ENCODE results near the gene MLN.

The MLN gene

DNA sequence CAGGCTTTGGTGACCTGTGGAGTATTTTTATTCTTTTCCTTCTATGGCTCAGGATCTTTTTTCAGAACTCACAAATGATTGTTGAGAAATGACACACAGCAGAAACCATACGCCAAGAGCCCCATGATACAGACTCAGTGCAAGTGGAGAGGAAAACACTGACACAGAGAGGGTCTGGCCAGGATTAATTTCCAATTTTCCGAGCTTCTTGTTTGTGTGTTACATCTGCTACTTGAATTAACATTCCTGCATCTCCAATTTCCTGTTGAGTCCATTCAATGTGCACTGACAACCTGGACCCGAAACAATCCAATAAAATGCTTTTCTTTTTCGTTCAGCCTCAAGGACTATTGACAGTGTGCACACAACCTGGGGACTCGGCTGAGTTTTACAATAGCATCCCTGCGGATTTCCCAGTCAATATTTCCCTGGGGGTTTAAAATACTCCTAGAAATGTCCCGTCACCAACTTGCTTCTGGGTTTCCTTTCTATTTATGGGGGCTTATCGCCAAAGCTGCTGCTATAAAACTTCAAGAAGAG lies 4.9 kb upstream of the MLN start:
- no peaks in the 10 kb centered on the region for H3K36me3 ChIP-seq (ENCODE audit: insufficient read depth, low read length)
- no peak overlapping the region for H3K27ac ChIP-seq (ENCODE audit: low read depth, low read length)
- H3K9me3 ChIP-seq (ENCODE audit: low read length): no peaks in the 10 kb centered on the region
- no peaks in the 10 kb centered on the region for H3K4me1 ChIP-seq (ENCODE audit: insufficient read depth, low read length)
- H3K4me3 ChIP-seq (ENCODE audit: low read depth in 1 of 2, low read length in 2 of 2): no peak overlapping the region
- no peak overlapping the region for H3K9ac ChIP-seq (ENCODE audit: low read length)
- peaks cover 8 to 19% of the 10 kb centered on the region in 2 donors for H3K27me3 ChIP-seq (ENCODE audit: control insufficient read depth in 1 of 2, insufficient read depth in 2 of 2, low read length in 2 of 2)

DNA sequence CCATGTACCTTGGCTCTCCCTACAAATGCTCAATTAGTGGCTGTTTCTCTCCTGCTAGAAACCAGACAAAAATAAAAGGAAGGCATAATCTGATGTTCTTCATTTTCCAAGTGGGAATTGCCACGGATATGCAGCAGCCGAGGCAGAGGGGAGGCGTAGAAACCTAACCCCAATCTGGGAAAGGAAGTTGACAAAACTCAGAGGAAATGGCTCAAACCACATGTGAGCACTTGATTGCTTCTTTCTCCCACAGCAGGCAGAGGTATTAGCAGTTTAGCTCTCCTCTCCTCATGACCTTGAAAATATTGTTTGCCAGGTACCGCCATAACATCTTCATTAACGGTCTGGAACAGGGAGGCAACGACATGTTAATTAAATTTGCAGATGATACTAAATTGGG lies 3.8 kb upstream of the MLN start:
- peaks cover 8 to 15% of the 10 kb centered on the region in 2 donors for H3K27me3 ChIP-seq (ENCODE audit: control insufficient read depth in 1 of 2, insufficient read depth in 2 of 2, low read length in 2 of 2)
- no peaks in the 10 kb centered on the region for H3K9me3 ChIP-seq (ENCODE audit: low read length)
- H3K9ac ChIP-seq (ENCODE audit: low read length): no peak overlapping the region
- H3K4me3 ChIP-seq (ENCODE audit: low read depth in 1 of 2, low read length in 2 of 2): no peak overlapping the region
- H3K4me1 ChIP-seq (ENCODE audit: insufficient read depth, low read length): no peaks in the 10 kb centered on the region
- H3K36me3 ChIP-seq (ENCODE audit: insufficient read depth, low read length): no peaks in the 10 kb centered on the region
- H3K27ac ChIP-seq (ENCODE audit: low read depth, low read length): no peak overlapping the region

GRCh38 chr6:33806841-33807240 lies 3.0 kb upstream of the MLN start:
- Histone ChIP-seq H3K36me3 (ENCODE audit: insufficient read depth, low read length) (no peaks in the 10 kb centered on the region), H3K4me3 (ENCODE audit: low read depth in 1 of 2, low read length in 2 of 2) (no peak overlapping the region), H3K27me3 (ENCODE audit: control insufficient read depth in 1 of 2, insufficient read depth in 2 of 2, low read length in 2 of 2) (peaks cover 8 to 12% of the 10 kb centered on the region in 2 donors), H3K9me3 (ENCODE audit: low read length) (no peaks in the 10 kb centered on the region), H3K4me1 (ENCODE audit: insufficient read depth, low read length) (no peaks in the 10 kb centered on the region), H3K27ac (ENCODE audit: low read depth, low read length) (no peak overlapping the region), H3K9ac (ENCODE audit: low read length) (no peak overlapping the region)

GRCh38 chr6:33802186-33802958 lies 1.4 kb downstream of the MLN start:
- no peak overlapping the region for H3K9ac ChIP-seq (ENCODE audit: low read length)
- no peak overlapping the region for H3K4me3 ChIP-seq (ENCODE audit: low read depth in 1 of 2, low read length in 2 of 2)
- no peaks in the 10 kb centered on the region for H3K36me3 ChIP-seq (ENCODE audit: insufficient read depth, low read length)
- H3K4me1 ChIP-seq (ENCODE audit: insufficient read depth, low read length): no peaks in the 10 kb centered on the region
- H3K9me3 ChIP-seq (ENCODE audit: low read length): no peaks in the 10 kb centered on the region
- peaks cover 0 to 13% of the 10 kb centered on the region in 2 donors for H3K27me3 ChIP-seq (ENCODE audit: control insufficient read depth in 1 of 2, insufficient read depth in 2 of 2, low read length in 2 of 2)
- no peak overlapping the region for H3K27ac ChIP-seq (ENCODE audit: low read depth, low read length)

DNA sequence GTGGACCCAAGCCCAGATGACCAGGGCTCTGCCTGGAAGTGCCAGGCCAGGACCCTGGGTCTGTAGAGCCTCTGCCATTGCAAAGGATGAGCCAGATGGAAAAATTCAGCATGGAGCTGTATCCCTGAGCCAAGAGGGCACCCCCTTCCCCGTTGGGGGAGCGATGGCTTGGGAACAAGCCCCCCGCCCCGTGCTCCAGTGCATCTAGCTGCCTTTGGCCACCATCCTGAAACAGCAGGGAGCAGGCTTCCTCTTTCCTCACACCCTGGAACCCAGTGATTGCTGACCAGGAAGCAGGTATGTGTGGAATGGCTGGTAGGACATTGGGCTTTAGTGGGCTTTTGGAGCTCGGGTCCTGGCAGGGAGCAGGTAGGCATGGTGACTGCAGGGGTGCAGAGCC lies 2.2 kb downstream of the MLN start:
- no peaks in the 10 kb centered on the region for H3K4me1 ChIP-seq (ENCODE audit: insufficient read depth, low read length)

DNA sequence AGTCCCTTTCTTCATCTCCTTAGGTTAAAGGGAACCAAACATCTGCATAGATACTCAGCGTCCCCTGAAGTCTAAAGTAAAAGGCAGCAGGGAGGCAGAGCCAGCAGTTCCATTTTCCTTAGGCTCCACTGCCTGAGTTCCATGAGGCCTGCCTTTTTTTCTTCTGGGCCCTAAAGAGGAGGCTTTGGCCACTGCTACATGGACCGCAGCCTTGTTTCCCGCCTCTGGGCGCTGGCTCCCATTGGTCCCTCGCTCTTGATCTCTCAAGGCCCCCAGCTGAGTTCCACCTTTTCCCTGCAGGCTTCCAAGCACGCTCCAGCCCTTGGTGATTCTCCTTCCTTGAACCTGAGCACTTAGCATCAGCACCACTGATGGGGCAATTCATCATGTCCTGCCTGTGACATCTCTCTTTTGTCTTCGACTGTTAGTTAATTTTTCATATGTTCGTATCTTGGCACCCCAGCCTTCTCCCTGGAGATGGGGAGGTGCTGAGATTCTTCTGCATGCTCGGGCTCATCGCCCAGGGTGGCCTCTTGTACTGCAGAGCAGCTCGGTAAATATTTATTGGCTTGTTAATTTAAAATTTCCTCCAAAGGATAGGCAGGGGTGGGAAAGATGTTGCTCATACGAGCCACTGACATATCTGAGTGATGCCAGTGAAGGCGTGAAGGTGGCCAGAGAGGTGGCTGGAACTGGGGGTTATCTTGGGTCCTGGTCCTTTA lies 3.4 kb downstream of the MLN start:
- Histone ChIP-seq H3K4me1 (ENCODE audit: insufficient read depth, low read length) (no peaks in the 10 kb centered on the region), H3K9me3 (ENCODE audit: low read length) (no peaks in the 10 kb centered on the region), H3K27me3 (ENCODE audit: control insufficient read depth in 1 of 2, insufficient read depth in 2 of 2, low read length in 2 of 2) (peaks cover 0 to 25% of the 10 kb centered on the region in 2 donors), H3K9ac (ENCODE audit: low read length) (no peak overlapping the region), H3K27ac (ENCODE audit: low read depth, low read length) (no peak overlapping the region), H3K4me3 (ENCODE audit: low read depth in 1 of 2, low read length in 2 of 2) (no peak overlapping the region), H3K36me3 (ENCODE audit: insufficient read depth, low read length) (no peaks in the 10 kb centered on the region)

More for the DNA sequence above, 2.2 kb downstream of the MLN start:
- H3K36me3 ChIP-seq (ENCODE audit: insufficient read depth, low read length): no peaks in the 10 kb centered on the region
- H3K4me3 ChIP-seq (ENCODE audit: low read depth in 1 of 2, low read length in 2 of 2): no peak overlapping the region
- H3K27me3 ChIP-seq (ENCODE audit: control insufficient read depth in 1 of 2, insufficient read depth in 2 of 2, low read length in 2 of 2): peaks cover 0 to 19% of the 10 kb centered on the region in 2 donors
- no peak overlapping the region for H3K9ac ChIP-seq (ENCODE audit: low read length)
- no peaks in the 10 kb centered on the region for H3K9me3 ChIP-seq (ENCODE audit: low read length)
- no peak overlapping the region for H3K27ac ChIP-seq (ENCODE audit: low read depth, low read length)

- H3K4me3 ChIP-seq (ENCODE audit: low read depth in 1 of 2, low read length in 2 of 2): no peak overlapping the region
- H3K9ac ChIP-seq (ENCODE audit: low read length): no peak overlapping the region
- peaks cover 0 to 23% of the 10 kb centered on the region in 2 donors for H3K27me3 ChIP-seq (ENCODE audit: control insufficient read depth in 1 of 2, insufficient read depth in 2 of 2, low read length in 2 of 2)
Measured at GRCh38 chr6:33799454-33800113, 4.2 kb downstream of the MLN start.

GRCh38 chr6:33798343-33798848 lies 5.4 kb downstream of the MLN start:
- Histone ChIP-seq H3K27me3 (ENCODE audit: control insufficient read depth in 1 of 2, insufficient read depth in 2 of 2, low read length in 2 of 2) (peaks cover 0 to 18% of the 10 kb centered on the region in 2 donors), H3K9me3 (ENCODE audit: low read length) (no peaks in the 10 kb centered on the region), H3K9ac (ENCODE audit: low read length) (no peak overlapping the region), H3K27ac (ENCODE audit: low read depth, low read length) (no peak overlapping the region), H3K36me3 (ENCODE audit: insufficient read depth, low read length) (no peaks in the 10 kb centered on the region), H3K4me1 (ENCODE audit: insufficient read depth, low read length) (no peaks in the 10 kb centered on the region), H3K4me3 (ENCODE audit: low read depth in 1 of 2, low read length in 2 of 2) (no peak overlapping the region)

More at GRCh38 chr6:33799454-33800113, 4.2 kb downstream of the MLN start:
- H3K9me3 ChIP-seq (ENCODE audit: low read length): no peaks in the 10 kb centered on the region
- H3K27ac ChIP-seq (ENCODE audit: low read depth, low read length): no peak overlapping the region
- H3K4me1 ChIP-seq (ENCODE audit: insufficient read depth, low read length): no peaks in the 10 kb centered on the region
- no peaks in the 10 kb centered on the region for H3K36me3 ChIP-seq (ENCODE audit: insufficient read depth, low read length)

DNA sequence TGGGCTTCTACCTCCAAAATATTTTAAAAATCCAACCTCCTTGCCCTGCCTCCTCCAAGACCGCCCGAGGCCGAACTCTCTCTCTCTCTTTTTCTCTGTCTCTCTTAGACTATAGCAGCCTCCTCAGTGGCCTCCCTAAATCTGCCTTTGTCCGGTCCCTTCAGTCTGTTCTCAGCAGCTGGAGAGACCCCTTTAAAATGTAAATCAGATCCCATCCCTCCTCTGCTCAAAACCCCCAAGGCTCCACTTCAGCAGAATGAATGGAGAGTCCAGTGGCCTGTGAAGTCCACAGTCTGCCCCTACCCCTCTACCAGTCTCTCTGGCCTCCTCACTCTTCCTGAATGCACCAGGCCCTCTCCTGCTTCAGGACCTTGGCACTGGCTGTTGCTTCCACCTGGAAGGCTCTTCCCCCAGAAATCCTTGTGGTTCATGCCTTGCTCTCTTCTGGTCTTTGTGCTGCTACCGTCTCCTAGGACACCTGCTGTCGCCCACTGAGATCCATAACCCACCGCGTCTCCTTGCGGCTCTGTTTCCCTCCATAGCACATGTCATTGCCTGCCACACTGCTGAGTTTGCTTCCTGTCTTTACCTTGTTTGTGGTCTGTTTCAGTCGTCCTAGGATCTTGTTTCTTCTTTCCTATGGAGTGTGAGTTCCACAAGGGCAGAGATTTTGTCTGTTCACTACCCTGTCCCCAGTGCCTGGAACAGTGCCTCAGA lies 6.0 kb downstream of the MLN start:
- peaks cover 0 to 18% of the 10 kb centered on the region in 2 donors for H3K27me3 ChIP-seq (ENCODE audit: control insufficient read depth in 1 of 2, insufficient read depth in 2 of 2, low read length in 2 of 2)
- H3K9me3 ChIP-seq (ENCODE audit: low read length): no peaks in the 10 kb centered on the region
- no peak overlapping the region for H3K4me3 ChIP-seq (ENCODE audit: low read depth in 1 of 2, low read length in 2 of 2)
- H3K27ac ChIP-seq (ENCODE audit: low read depth, low read length): no peak overlapping the region
- no peak overlapping the region for H3K9ac ChIP-seq (ENCODE audit: low read length)
- H3K4me1 ChIP-seq (ENCODE audit: insufficient read depth, low read length): no peaks in the 10 kb centered on the region
- no peaks in the 10 kb centered on the region for H3K36me3 ChIP-seq (ENCODE audit: insufficient read depth, low read length)

DNA sequence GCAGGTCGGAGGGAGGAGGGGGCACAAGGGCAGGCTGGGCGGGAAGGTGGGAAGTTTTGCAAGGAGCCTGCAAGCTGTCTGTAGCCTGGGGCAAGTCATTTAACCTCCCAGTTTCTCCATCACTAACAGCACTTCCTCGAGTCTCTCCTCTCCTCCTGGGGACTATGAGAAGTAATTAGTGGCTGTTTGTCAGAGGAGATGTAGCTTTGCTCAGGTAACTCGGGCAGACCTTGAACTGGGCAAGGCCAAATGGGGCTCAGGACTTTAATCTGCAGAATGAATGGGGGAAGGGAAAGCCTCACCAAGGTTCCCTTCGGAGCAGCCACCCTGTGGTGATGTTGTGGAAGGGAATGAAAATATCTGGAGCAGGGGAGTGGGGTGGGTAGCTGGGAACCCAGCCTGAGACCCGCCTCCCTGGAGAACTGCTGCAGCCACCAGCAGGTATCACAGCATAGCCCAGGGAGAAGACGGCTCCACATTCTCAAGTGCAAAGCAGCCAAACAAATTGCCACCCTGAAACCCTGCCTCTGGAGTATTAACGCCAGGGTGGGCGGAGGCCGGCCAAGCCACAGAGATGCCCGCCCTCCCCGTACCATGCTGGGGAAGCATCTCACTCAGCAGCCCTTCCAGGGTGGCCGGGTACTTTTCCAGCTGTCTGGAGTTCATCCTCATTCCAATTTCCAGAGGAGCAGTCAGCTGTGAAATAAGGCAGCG lies 8.7 kb downstream of the MLN start:
- H3K27ac ChIP-seq (ENCODE audit: low read depth, low read length): no peak overlapping the region
- H3K4me3 ChIP-seq (ENCODE audit: low read depth in 1 of 2, low read length in 2 of 2): no peak overlapping the region
- no peaks in the 10 kb centered on the region for H3K36me3 ChIP-seq (ENCODE audit: insufficient read depth, low read length)
- no peaks in the 10 kb centered on the region for H3K9me3 ChIP-seq (ENCODE audit: low read length)
- no peaks in the 10 kb centered on the region for H3K4me1 ChIP-seq (ENCODE audit: insufficient read depth, low read length)
- peaks cover 0 to 18% of the 10 kb centered on the region in 2 donors for H3K27me3 ChIP-seq (ENCODE audit: control insufficient read depth in 1 of 2, insufficient read depth in 2 of 2, low read length in 2 of 2)
- H3K9ac ChIP-seq (ENCODE audit: low read length): no peak overlapping the region

All from muscle layer of colon (tissue), 2 donors.